OCI-LY3 (cell line): ENCODE results near the gene GCK.

ENCODE experiments used
- H2AFZ ChIP-seq: fragments of 200-600, 300-600 bp; shearing (Covaris generic); 2 replicates; pipeline ENCODE4 v1.6.0; 2014; ENCODE audit warnings: antibody characterized with exemption, low read depth, low read length
- H3K27ac ChIP-seq: fragments of 200-600, 300-600 bp; sonication (generic); 2 replicates; pipeline ENCODE4 v1.5.1; 2014; ENCODE audit warnings: mild to moderate bottlenecking, low read length, moderate library complexity, mixed read lengths
- H3K27me3 ChIP-seq: fragments of 200-600, 300-600 bp; sonication (generic); 2 replicates; pipeline ENCODE4 v1.6.1; 2014; ENCODE audit warnings: low read depth, low read length, mixed read lengths
- H3K36me3 ChIP-seq: fragments of 200-600, 300-600 bp; sonication (generic); replicated peaks from 2 replicates; pipeline ENCODE3; 2014; ENCODE audit warnings: low read depth, low read length, mixed read lengths
- H3K4me1 ChIP-seq: fragments of 300-600, 200-600 bp; sonication (generic); 2 replicates; pipeline ENCODE4 v1.6.1; 2014; ENCODE audit warnings: low read length, mixed read lengths
- H3K4me2 ChIP-seq: fragments of 200-600, 300-600 bp; sonication (generic); 2 replicates; pipeline ENCODE4 v1.6.1; 2014; ENCODE audit warnings: low read length, mixed read lengths
- H3K4me3 ChIP-seq: fragments of 300-600, 200-600 bp; sonication (generic); 2 replicates; pipeline ENCODE4 v1.5.1; 2014; ENCODE audit warnings: antibody characterized with exemption, mild to moderate bottlenecking, low read length, moderate library complexity
- H3K79me2 ChIP-seq: fragments of 300-600, 200-600 bp; shearing (Covaris generic); 2 replicates; pipeline ENCODE4 v1.6.1; 2014; ENCODE audit warnings: mild to moderate bottlenecking, low read length, mixed read lengths
- H3K9ac ChIP-seq: fragments of 300-600, 200-600 bp; shearing (Covaris generic); 2 replicates; pipeline ENCODE4 v1.6.0; 2014; ENCODE audit warnings: mild to moderate bottlenecking, low read length, moderate library complexity
- H3K9me3 ChIP-seq: fragments of 200-600, 300-600 bp; shearing (Covaris generic); 2 replicates; pipeline ENCODE4 v1.6.1; 2014; ENCODE audit warnings: low read length, mixed read lengths; ENCODE audit not compliant: insufficient read depth
- H4K20me1 ChIP-seq: fragments of 200-600, 300-600 bp; sonication (generic); 2 replicates; pipeline ENCODE4 v1.6.1; 2016; ENCODE audit warnings: low read length, mixed read lengths; ENCODE audit not compliant: insufficient read depth
- CTCF ChIP-seq: fragments of 200-600, 300-600 bp; sonication (generic); IDR thresholded peaks from 2 replicates; pipeline ENCODE4 v1.5.1; 2014; ENCODE audit warnings: antibody characterized with exemption, low read length, low read depth
- EZH2phosphoT487 ChIP-seq: fragments of 200-600 bp; shearing (Covaris generic); IDR thresholded peaks from 2 replicates; pipeline ENCODE4 v1.6.1; 2018; ENCODE audit warnings: antibody characterized with exemption, mixed run types, low read depth

Gene GCK

GRCh38 chr7:44184873-44185446, 4.3 kb downstream of the GCK start:
- H3K9ac ChIP-seq = no peak overlapping the region
- peaks cover 7% of the 10 kb centered on the region for H3K4me1 ChIP-seq
- H4K20me1 ChIP-seq = no peaks in the 10 kb centered on the region
- no peak overlapping the region for H3K4me3 ChIP-seq
- no peaks in the 10 kb centered on the region for H3K36me3 ChIP-seq
- peaks cover 16% of the 10 kb centered on the region; the same call in 1 of the 2 replicates for H3K27me3 ChIP-seq
- H2AFZ ChIP-seq = peak overlapping the region; percentile 41
- H3K4me2 ChIP-seq = no peak overlapping the region
- TF ChIP-seq EZH2phosphoT487 (no peak), CTCF (no peak)
- no peak overlapping the region for H3K27ac ChIP-seq
- H3K79me2 ChIP-seq = no peaks in the 10 kb centered on the region
- no peaks in the 10 kb centered on the region for H3K9me3 ChIP-seq

- H3K4me3 ChIP-seq = no peak overlapping the region
These were observed 4.9 kb downstream of the GCK start for GRCh38 chr7:44184206-44184872.

GRCh38 chr7:44183386-44183785, 5.9 kb downstream of the GCK start:
- H3K4me3 ChIP-seq = no peak overlapping the region
- no peak overlapping the region for H2AFZ ChIP-seq
- no peak for TF ChIP-seq CTCF
- TF ChIP-seq EZH2phosphoT487 = no peak
- no peak overlapping the region for H3K9ac ChIP-seq
- no peaks in the 10 kb centered on the region for H3K36me3 ChIP-seq
- no peak overlapping the region for H3K4me2 ChIP-seq
- H3K9me3 ChIP-seq = no peaks in the 10 kb centered on the region
- peaks cover 16% of the 10 kb centered on the region; the same call in 1 of the 2 replicates for H3K27me3 ChIP-seq
- no peaks in the 10 kb centered on the region for H4K20me1 ChIP-seq
- no peak overlapping the region for H3K27ac ChIP-seq
- peaks cover 7% of the 10 kb centered on the region for H3K4me1 ChIP-seq
- no peaks in the 10 kb centered on the region for H3K79me2 ChIP-seq

More at GRCh38 chr7:44184206-44184872, 4.9 kb downstream of the GCK start:
- no peak for TF ChIP-seq CTCF
- TF ChIP-seq EZH2phosphoT487 = no peak
- Histone ChIP-seq H3K27me3 (peaks cover 16% of the 10 kb centered on the region; the same call in 1 of the 2 replicates), H4K20me1 (no peaks in the 10 kb centered on the region), H3K27ac (no peak overlapping the region), H3K9me3 (no peaks in the 10 kb centered on the region), H3K4me2 (no peak overlapping the region), H3K79me2 (no peaks in the 10 kb centered on the region), H3K4me1 (peaks cover 7% of the 10 kb centered on the region), H3K36me3 (no peaks in the 10 kb centered on the region), H3K9ac (no peak overlapping the region), H2AFZ (peak overlapping the region; percentile 41; the same call in 1 of the 2 replicates)

- H3K9me3 ChIP-seq = no peaks in the 10 kb centered on the region
- H3K9ac ChIP-seq = no peak overlapping the region
- TF ChIP-seq CTCF = no peak
- TF ChIP-seq EZH2phosphoT487 = no peak
- H3K4me3 ChIP-seq = no peak overlapping the region
- peaks cover 7% of the 10 kb centered on the region for H3K4me1 ChIP-seq
- peaks cover 16% of the 10 kb centered on the region; the same call in 1 of the 2 replicates for H3K27me3 ChIP-seq
- H3K27ac ChIP-seq = no peak overlapping the region
- H3K36me3 ChIP-seq = no peaks in the 10 kb centered on the region
- H2AFZ ChIP-seq = no peak overlapping the region
- H3K4me2 ChIP-seq = no peak overlapping the region
- no peaks in the 10 kb centered on the region for H4K20me1 ChIP-seq
- no peaks in the 10 kb centered on the region for H3K79me2 ChIP-seq
These were observed 6.4 kb downstream of the GCK start for GRCh38 chr7:44182827-44183226.
